Esophagus squamous epithelium (tissue), 4 donors: ENCODE data around the gene ATP9B.

Experiments
- CTCF ChIP-seq, 6 experiments: fragments of 450-650 bp in 4 of 6; fragments of 200-600 bp in 2 of 6; sonication (generic) in 2 of 6; IDR thresholded peaks; one replicate each; pipeline ENCODE4 v1.5.1; 2016 to 2019; ENCODE audit warnings: antibody characterized with exemption in 6 of 6, mild to moderate bottlenecking in 4 of 6, moderate library complexity in 4 of 6
- POLR2A ChIP-seq, 4 donors: fragments of 450-650 bp; IDR thresholded peaks; one replicate each; pipeline ENCODE4 v1.6.1; 2017; ENCODE audit warnings: antibody characterized with exemption in 4 of 4, mild to moderate bottlenecking in 4 of 4, moderate library complexity in 3 of 4

DNA sequence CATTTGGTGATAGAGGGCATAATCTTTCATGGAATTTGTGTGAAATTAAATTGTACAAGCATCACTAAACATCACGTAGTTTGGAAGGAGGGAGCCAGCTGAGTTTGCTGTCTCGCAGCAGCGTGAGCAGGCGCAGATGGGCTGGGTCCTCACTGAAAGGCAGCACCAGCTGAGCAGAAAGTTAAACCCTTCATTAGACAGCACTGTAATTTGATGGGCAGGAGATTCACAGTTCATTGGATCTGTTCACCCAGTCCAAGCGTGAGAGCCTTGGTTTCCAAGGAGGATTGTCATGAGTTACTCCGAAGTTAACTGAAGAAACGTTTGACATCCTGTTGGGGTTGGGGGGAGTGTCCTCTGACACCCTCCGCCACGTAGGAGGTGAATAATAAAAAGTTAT lies 236.7 kb downstream of the ATP9B start:
- no peak for TF ChIP-seq CTCF (IDR thresholded peaks at IDR 0.05)
- TF ChIP-seq POLR2A (IDR thresholded peaks at IDR 0.05) = no peak
